RWPE2 (cell line): Measurements from ENCODE around the gene MEPCE.
"Not testable (repeated sequence)": the region's sequence is repeated elsewhere in the genome, so short reads cannot be mapped to it uniquely, and the experiment has no call there.

Experiments
- ATAC-seq: fragments of 200-7000 bp; cut with Tn5 transposase; 3 replicates; pipeline ENCODE4 v1.9.1; 2021; ENCODE audit warnings: low read depth
- DNase-seq: peaks from one replicate; pipeline ENCODE4 v3.0.0-alpha.2; 2020; ENCODE audit warnings: low spot score
- H3K27ac ChIP-seq: fragments of 450-650 bp; 2 replicates; pipeline ENCODE4 v1.5.1; 2017; ENCODE audit warnings: mild to moderate bottlenecking; ENCODE audit not compliant: poor library complexity, severe bottlenecking
- H3K27me3 ChIP-seq: fragments of 250-450 bp; sonication (Bioruptor Pico); 2 replicates; pipeline ENCODE4 v1.5.1; 2021; ENCODE audit warnings: mild to moderate bottlenecking, moderate library complexity; ENCODE audit not compliant: insufficient read depth, poor library complexity, severe bottlenecking
- H3K36me3 ChIP-seq: fragments of 250-450 bp; sonication (Bioruptor Pico); 2 replicates; pipeline ENCODE4 v1.5.1; 2020; ENCODE audit warnings: low read depth, mild to moderate bottlenecking, moderate library complexity
- H3K4me1 ChIP-seq: fragments of 250-450 bp; sonication (Bioruptor Pico); 2 replicates; pipeline ENCODE4 v1.5.1; 2021; ENCODE audit warnings: mild to moderate bottlenecking, moderate library complexity; ENCODE audit not compliant: insufficient read depth, poor library complexity, severe bottlenecking
- H3K4me3 ChIP-seq: fragments of 250-450 bp; sonication (Bioruptor Pico); 2 replicates; pipeline ENCODE4 v1.5.1; 2021; ENCODE audit warnings: mild to moderate bottlenecking, moderate library complexity; ENCODE audit not compliant: severe bottlenecking
- H3K9me3 ChIP-seq: fragments of 250-450 bp; sonication (Bioruptor Pico); 2 replicates; pipeline ENCODE4 v1.5.1; 2021; ENCODE audit warnings: mild to moderate bottlenecking, moderate library complexity; ENCODE audit not compliant: severe bottlenecking
- TF ChIP-seq, protein P1 (sequence below): fragments of 450-650 bp; IDR thresholded peaks from one replicate; pipeline ENCODE4 v1.5.1; 2017; ENCODE audit warnings: mild to moderate bottlenecking, moderate library complexity; ENCODE audit not compliant: poor library complexity, severe bottlenecking

The MEPCE gene

DNA sequence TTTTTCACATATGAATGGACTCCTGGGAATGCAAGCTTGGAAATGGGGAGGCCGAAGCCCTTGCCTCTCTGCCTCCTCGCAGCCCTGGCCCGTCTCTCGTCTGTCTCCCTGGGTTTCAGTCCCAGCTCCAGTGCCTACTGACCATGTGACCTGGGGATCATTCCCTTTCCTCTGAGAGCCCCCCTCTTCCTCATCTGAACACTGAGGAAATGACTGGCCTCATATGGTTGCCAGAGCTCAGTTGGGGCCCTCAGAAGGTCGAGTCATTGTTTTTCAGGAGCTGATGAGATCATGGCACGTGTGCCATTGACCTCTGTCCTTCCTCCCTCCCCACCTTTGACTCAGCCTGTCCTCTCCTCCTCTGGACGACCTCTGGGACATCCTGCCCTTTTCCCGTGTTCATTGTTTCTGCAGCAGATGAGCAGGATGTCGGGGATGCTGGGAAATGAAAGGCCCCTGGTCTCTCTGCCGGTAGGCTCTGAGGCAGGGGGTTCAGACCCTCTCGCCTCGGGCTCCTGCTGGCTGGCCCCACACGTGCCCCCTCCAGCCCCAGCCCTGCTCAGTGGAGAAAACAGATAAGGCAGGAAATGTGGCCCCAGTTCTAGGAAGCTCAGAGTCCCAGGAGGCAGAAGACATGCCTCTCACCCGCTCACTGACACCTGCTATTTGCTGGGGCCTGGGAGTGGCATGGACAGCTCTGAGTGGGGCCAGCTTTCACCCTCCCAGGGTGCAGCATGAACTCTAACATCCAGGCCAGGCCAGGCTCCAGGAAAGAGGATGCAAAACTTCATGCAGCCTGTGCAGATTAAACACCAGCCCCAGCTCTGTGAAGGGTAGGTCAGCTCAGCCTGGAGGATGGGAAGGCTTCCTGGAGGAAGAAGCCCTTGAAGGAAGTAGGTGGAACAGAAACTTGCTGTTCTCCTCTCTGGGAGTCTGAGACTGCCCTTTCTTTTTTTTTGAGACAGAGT lies 15.0 kb downstream of the MEPCE start:
- Histone ChIP-seq H3K9me3 (no peaks in the 10 kb centered on the region), H3K4me3 (no peak overlapping the region), H3K36me3 (no peaks in the 10 kb centered on the region), H3K27me3 (no peaks in the 10 kb centered on the region), H3K27ac (peak overlapping the region; percentile 18), H3K4me1 (peaks cover 4% of the 10 kb centered on the region)
- no peak for DNase-seq
- peak; percentile 46 for ATAC-seq
- TF ChIP-seq, protein P1, sequence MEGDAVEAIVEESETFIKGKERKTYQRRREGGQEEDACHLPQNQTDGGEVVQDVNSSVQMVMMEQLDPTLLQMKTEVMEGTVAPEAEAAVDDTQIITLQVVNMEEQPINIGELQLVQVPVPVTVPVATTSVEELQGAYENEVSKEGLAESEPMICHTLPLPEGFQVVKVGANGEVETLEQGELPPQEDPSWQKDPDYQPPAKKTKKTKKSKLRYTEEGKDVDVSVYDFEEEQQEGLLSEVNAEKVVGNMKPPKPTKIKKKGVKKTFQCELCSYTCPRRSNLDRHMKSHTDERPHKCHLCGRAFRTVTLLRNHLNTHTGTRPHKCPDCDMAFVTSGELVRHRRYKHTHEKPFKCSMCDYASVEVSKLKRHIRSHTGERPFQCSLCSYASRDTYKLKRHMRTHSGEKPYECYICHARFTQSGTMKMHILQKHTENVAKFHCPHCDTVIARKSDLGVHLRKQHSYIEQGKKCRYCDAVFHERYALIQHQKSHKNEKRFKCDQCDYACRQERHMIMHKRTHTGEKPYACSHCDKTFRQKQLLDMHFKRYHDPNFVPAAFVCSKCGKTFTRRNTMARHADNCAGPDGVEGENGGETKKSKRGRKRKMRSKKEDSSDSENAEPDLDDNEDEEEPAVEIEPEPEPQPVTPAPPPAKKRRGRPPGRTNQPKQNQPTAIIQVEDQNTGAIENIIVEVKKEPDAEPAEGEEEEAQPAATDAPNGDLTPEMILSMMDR: no peak

DNA sequence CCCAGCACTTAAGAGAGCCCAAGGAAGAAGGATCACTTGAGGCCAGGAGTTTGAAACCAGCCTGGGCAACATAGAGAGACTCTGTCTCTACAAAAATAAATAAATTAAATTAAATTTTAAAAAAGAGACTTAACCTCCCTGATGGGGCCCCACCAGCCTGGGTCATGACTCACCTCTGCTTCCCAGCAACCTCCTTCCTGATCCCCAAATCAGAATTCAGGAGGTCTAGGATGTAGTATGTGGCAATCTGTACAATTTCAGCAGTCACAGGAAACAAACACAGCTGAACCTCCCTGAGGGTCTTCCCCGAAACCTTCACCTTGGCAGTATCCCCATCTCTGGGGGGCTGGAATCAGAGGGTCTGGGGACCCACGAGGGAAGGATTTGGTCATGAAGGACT lies 16.4 kb downstream of the MEPCE start:
- no peaks in the 10 kb centered on the region for H3K9me3 ChIP-seq
- DNase-seq (no peak), ATAC-seq (peak; percentile 35; the same call in 1 of the 3 replicates)
- TF ChIP-seq, protein P1: no peak
- H3K4me1 ChIP-seq: peaks cover 4% of the 10 kb centered on the region
- no peaks in the 10 kb centered on the region for H3K36me3 ChIP-seq
- no peak overlapping the region for H3K4me3 ChIP-seq
- H3K27me3 ChIP-seq: no peaks in the 10 kb centered on the region
- no peak overlapping the region for H3K27ac ChIP-seq

DNA sequence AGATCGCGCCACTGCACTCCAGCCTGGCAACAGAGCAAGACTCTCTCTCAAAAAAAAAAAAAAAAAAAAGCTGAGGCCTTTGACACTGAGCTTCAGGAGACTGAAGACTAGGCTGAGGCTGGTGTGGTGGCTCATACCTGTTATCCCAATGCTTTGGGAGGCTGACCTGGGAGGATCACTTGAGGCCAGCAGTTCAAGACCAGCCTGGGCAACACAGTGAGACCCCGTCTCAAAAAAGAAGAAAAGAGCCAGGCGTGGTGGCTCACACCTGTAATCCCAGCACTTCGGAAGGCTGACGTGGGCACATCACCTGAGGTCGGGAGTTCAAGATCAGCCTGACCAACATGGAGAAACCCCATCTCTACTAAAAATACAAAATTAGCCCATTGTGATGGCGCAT lies 17.7 kb downstream of the MEPCE start:
- not testable (repeated sequence) for H3K9me3 ChIP-seq, ATAC-seq, H3K4me1 ChIP-seq, H3K27ac ChIP-seq, H3K27me3 ChIP-seq, H3K36me3 ChIP-seq, H3K4me3 ChIP-seq, DNase-seq

DNA sequence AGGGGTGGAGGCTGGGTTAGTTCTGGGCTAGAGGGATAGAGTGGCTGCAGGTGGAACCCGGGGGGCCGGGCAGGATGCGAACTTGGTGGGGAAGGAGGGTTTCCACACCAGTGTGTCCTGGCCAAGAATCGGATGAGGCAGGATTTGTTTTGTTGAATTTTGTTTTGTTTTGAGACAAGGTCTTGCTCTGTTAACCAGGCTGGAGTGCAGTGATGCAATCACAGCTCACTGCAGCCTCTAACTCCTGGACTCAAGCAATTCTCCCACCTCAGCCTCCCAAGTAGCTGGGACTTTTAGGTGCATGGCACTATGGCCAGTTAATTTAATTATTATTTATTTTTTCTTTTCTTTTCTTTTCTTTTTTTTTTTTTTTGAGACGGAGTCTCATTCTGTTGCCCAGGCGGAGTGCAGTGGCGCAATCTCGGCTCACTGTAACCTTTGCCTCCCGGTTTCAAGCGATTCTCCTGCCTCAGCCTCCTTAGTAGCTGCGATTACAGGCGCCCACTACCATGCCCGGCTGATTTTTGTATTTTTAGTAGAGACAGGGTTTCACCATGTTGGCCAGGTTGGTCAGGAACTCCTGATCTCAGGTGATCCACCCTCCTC lies 19.7 kb downstream of the MEPCE start:
- TF ChIP-seq, protein P1: no peak
- Histone ChIP-seq H3K9me3 (no peaks in the 10 kb centered on the region), H3K4me3 (no peak overlapping the region), H3K36me3 (no peaks in the 10 kb centered on the region), H3K27me3 (no peaks in the 10 kb centered on the region), H3K27ac (no peak overlapping the region), H3K4me1 (peaks cover 4% of the 10 kb centered on the region)
- DNase-seq (no peak), ATAC-seq (no peak)

DNA sequence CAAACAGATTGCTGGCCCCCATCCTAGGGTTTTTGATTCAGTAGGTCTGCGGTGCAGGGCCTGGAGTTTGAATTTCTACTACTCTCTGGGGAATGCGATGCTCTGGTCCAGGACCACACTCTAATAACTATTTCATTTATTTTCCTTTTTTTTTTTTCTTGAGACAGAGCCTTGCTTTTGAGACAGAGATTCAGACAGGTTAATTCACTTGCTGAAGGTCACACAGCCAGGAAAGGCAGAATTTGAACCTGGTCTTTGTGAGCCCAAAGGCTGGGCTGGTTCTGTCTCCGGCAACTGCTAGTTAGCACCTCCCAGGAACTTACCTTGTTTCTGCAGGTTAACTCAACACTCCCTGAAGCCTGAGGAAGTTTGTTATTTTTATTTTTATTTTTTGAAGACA lies 22.9 kb downstream of the MEPCE start:
- H3K27ac ChIP-seq: no peak overlapping the region

DNA sequence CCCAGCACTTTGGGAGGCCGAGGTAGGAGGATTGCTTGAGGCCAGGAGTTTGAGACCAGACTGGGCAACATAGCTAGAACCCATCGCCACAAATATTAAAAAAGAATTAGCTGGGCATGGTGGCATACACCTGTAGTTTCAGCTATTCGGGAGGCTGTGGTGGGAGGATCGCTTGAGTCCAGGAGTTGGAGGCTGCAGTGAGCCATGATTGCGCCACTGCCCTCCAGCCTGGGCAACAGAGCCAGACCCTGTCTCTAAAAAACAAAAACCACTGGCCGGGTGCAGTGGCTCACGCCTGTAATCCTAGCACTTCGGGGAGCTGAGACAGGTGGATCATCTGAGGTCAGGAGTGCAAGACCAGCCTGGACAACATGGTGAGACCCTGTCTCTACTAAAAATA lies 24.2 kb downstream of the MEPCE start:
- H3K27ac ChIP-seq, H3K27me3 ChIP-seq, H3K36me3 ChIP-seq, H3K9me3 ChIP-seq, H3K4me3 ChIP-seq, H3K4me1 ChIP-seq, ATAC-seq, DNase-seq: not testable (repeated sequence)

More for the DNA sequence above, 22.9 kb downstream of the MEPCE start:
- H3K27me3 ChIP-seq: no peaks in the 10 kb centered on the region
- TF ChIP-seq, protein P1: no peak
- H3K4me1 ChIP-seq: no peaks in the 10 kb centered on the region
- H3K9me3 ChIP-seq: no peaks in the 10 kb centered on the region
- H3K36me3 ChIP-seq: no peaks in the 10 kb centered on the region
- H3K4me3 ChIP-seq: no peak overlapping the region
- ATAC-seq: no peak
- DNase-seq: no peak
